H1 (cell line): ENCODE results near the gene HMCN2. TPM values are rescaled to one million over a fixed set of nuclear protein-coding genes. Genes with fewer than 3 reads are reported as not detected.

Source experiments
- CTCF ChIA-PET: fragments of 300-600 bp; sonication (Branson Sonifier 250); formaldehyde crosslinking; loops from one replicate; lab custom pipeline; 2021; ENCODE audit not compliant: partially characterized antibody; lab: Charles Lee
- POLR2A ChIA-PET: fragments of 300-600 bp; sonication (Branson Sonifier 250); formaldehyde crosslinking; loops from one replicate; lab custom pipeline; 2021; ENCODE audit warnings: inconsistent platforms; ENCODE audit not compliant: partially characterized antibody; lab: Charles Lee
- DNase-seq, 2 experiments: peaks; one replicate each; pipeline versions ENCODE4 v3.0.0 to v3.0.0-alpha.2; 2010 to 2022; ENCODE audit warnings: low spot score in 2 of 2, low read depth in 1 of 2, mixed read lengths in 1 of 2
- FAIRE-seq: peaks from 2 replicates; lab custom pipeline; 2011; peaks lifted over from hg19 to GRCh38; lab: Jason Lieb, UNC
- H2AFZ ChIP-seq: 2 replicates; pipeline ENCODE4 v1.8.1; 2012; ENCODE audit warnings: low read length, inconsistent platforms
- H2AK5ac ChIP-seq: 2 replicates; pipeline ENCODE4 v1.6.1; 2013; ENCODE audit warnings: low read depth, low read length
- H2BK120ac ChIP-seq: replicated peaks from 2 replicates; pipeline ENCODE3; 2013; ENCODE audit warnings: low read depth, low read length, inconsistent platforms
- H2BK12ac ChIP-seq: 2 replicates; pipeline ENCODE4 v1.6.1; 2013; ENCODE audit warnings: low read depth, low read length
- H2BK15ac ChIP-seq: 2 replicates; pipeline ENCODE4 v1.6.1; 2013; ENCODE audit warnings: low read length
- H2BK20ac ChIP-seq: 2 replicates; pipeline ENCODE4 v1.6.1; 2013; ENCODE audit warnings: low read length
- H2BK5ac ChIP-seq: 2 replicates; pipeline ENCODE4 v1.6.1; 2013; ENCODE audit warnings: low read depth, low read length
- H3K14ac ChIP-seq: 2 replicates; pipeline ENCODE4 v1.6.1; 2013; ENCODE audit warnings: inconsistent platforms; ENCODE audit not compliant: insufficient read length
- H3K18ac ChIP-seq: 2 replicates; pipeline ENCODE4 v1.6.1; 2013; ENCODE audit warnings: low read length; ENCODE audit errors: extremely low read depth
- H3K23ac ChIP-seq: 2 replicates; pipeline ENCODE4 v1.6.1; 2013; ENCODE audit warnings: inconsistent platforms; ENCODE audit not compliant: insufficient read length
- H3K23me2 ChIP-seq: 2 replicates; pipeline ENCODE4 v1.6.1; 2013; ENCODE audit warnings: low read depth, low read length
- H3K27ac ChIP-seq: 2 replicates; pipeline ENCODE4 v1.6.1; 2011; ENCODE audit warnings: low read depth, low read length, inconsistent platforms
- H3K27me3 ChIP-seq, 4 experiments: replicated peaks in 1 of 4; 1 replicate in 1 of 4; 2 replicates in 3 of 4; pipeline versions ENCODE4 v1.6.1 to v1.8.1; 2011 to 2013; ENCODE audit warnings: low read length in 3 of 4, mild to moderate bottlenecking in 3 of 4, inconsistent platforms in 2 of 4, mixed read lengths in 2 of 4, moderate library complexity in 1 of 4; ENCODE audit not compliant: control insufficient read depth in 3 of 4, insufficient read depth in 3 of 4; ENCODE audit errors: extremely low read depth in 1 of 4
- H3K36me3 ChIP-seq, 4 experiments: 2 replicates each; pipeline versions ENCODE4 v1.6.1 to v1.8.1; 2011 to 2013; ENCODE audit warnings: mild to moderate bottlenecking in 4 of 4, low read length in 3 of 4, moderate library complexity in 2 of 4, control low read depth in 1 of 4, inconsistent platforms in 1 of 4; ENCODE audit not compliant: insufficient read depth in 4 of 4, control insufficient read depth in 2 of 4
- H3K4ac ChIP-seq: replicated peaks from 2 replicates; pipeline ENCODE3; 2013; ENCODE audit warnings: low read length, low read depth, mixed read lengths, inconsistent platforms; ENCODE audit not compliant: insufficient read length
- H3K4me1 ChIP-seq, 4 experiments: replicated peaks in 1 of 4; 1 replicate in 1 of 4; 2 replicates in 3 of 4; pipeline versions ENCODE4 v1.6.1 to v1.8.1; 2011 to 2013; ENCODE audit warnings: low read length in 3 of 4, inconsistent platforms in 2 of 4, mixed read lengths in 1 of 4; ENCODE audit not compliant: insufficient read depth in 4 of 4, control insufficient read depth in 3 of 4
- H3K4me2 ChIP-seq, 2 experiments: 2 replicates each; pipeline versions ENCODE4 v1.6.1 to v1.8.1; 2011 to 2013; ENCODE audit warnings: low read depth in 2 of 2, low read length in 2 of 2, control low read depth in 1 of 2, inconsistent platforms in 1 of 2, mild to moderate bottlenecking in 1 of 2; ENCODE audit not compliant: insufficient read depth in 1 of 2
- H3K4me3 ChIP-seq, 4 experiments: fragments of 200-600, 300-600 bp in 1 of 4; sonication (generic), shearing (Covaris generic), sonication (Bioruptor Twin) in 1 of 4; 2 replicates each; pipeline versions ENCODE4 v1.5.1 to v1.8.1; 2011 to 2016; ENCODE audit warnings: low read length in 4 of 4, low read depth in 3 of 4, control low read depth in 2 of 4, inconsistent platforms in 2 of 4, mild to moderate bottlenecking in 2 of 4, mixed read lengths in 1 of 4, moderate library complexity in 1 of 4; ENCODE audit not compliant: insufficient read depth in 2 of 4; ENCODE audit errors: extremely low read depth in 1 of 4
- H3K56ac ChIP-seq: replicated peaks from 2 replicates; pipeline ENCODE3; 2013; ENCODE audit warnings: low read depth, mild to moderate bottlenecking, mixed read lengths, low read length, inconsistent platforms; ENCODE audit not compliant: insufficient read length
- H3K79me1 ChIP-seq: 2 replicates; pipeline ENCODE4 v1.6.1; 2013; ENCODE audit warnings: low read depth, low read length, control low read depth
- H3K79me2 ChIP-seq, 2 experiments: 2 replicates each; pipeline versions ENCODE4 v1.6.1 to v1.8.1; 2012 to 2013; ENCODE audit warnings: low read length in 2 of 2, mild to moderate bottlenecking in 2 of 2, inconsistent platforms in 1 of 2; ENCODE audit not compliant: insufficient read depth in 2 of 2, control insufficient read depth in 1 of 2
- H3K9ac ChIP-seq, 4 experiments: replicated peaks in 1 of 4; 1 replicate in 1 of 4; 2 replicates in 3 of 4; pipeline versions ENCODE4 v1.6.1 to v1.8.1; 2011 to 2013; ENCODE audit warnings: low read depth in 3 of 4, low read length in 3 of 4, control low read depth in 2 of 4, mild to moderate bottlenecking in 2 of 4, moderate library complexity in 2 of 4, inconsistent platforms in 1 of 4; ENCODE audit errors: extremely low read depth in 1 of 4
- H3K9me3 ChIP-seq, 2 experiments: 2 replicates each; pipeline versions ENCODE4 v1.6.1 to v1.8.1; 2012 to 2013; ENCODE audit warnings: mild to moderate bottlenecking in 2 of 2, moderate library complexity in 2 of 2, control low read depth in 1 of 2, inconsistent platforms in 1 of 2, low read depth in 1 of 2, low read length in 1 of 2, mixed read lengths in 1 of 2; ENCODE audit not compliant: insufficient read depth in 2 of 2
- H4K20me1 ChIP-seq, 2 experiments: replicated peaks in 1 of 2; 2 replicates each; pipeline versions ENCODE3 to v1.8.1; 2011 to 2013; ENCODE audit warnings: inconsistent platforms in 2 of 2, low read length in 2 of 2, mild to moderate bottlenecking in 1 of 2; ENCODE audit not compliant: insufficient read depth in 2 of 2, control insufficient read depth in 1 of 2
- H4K5ac ChIP-seq: 2 replicates; pipeline ENCODE4 v1.6.1; 2013; ENCODE audit warnings: low read length, low read depth, mixed read lengths, inconsistent platforms; ENCODE audit not compliant: insufficient read length
- H4K8ac ChIP-seq: 2 replicates; pipeline ENCODE4 v1.8.0; 2013; ENCODE audit warnings: mild to moderate bottlenecking, moderate library complexity, low read length, inconsistent platforms; ENCODE audit not compliant: insufficient read depth; ENCODE audit errors: extremely low read depth
- H4K91ac ChIP-seq: replicated peaks from 2 replicates; pipeline ENCODE3; 2013; ENCODE audit warnings: low read length, mixed read lengths, inconsistent platforms; ENCODE audit not compliant: insufficient read length
- ASH2L ChIP-seq: fragments of 200-600, 300-600 bp; sonication (generic); IDR thresholded peaks from one replicate; pipeline ENCODE4 v1.7.1; 2017; ENCODE audit warnings: low read length
- CHD1 ChIP-seq: IDR thresholded peaks from 2 replicates; pipeline ENCODE4 v1.6.1; 2012; ENCODE audit warnings: low read depth, low read length, improper control_type of control experiment
- CHD2 ChIP-seq: IDR thresholded peaks from 2 replicates; pipeline ENCODE4 v1.6.1; 2012; ENCODE audit warnings: low read length, improper control_type of control experiment
- JUND ChIP-seq: IDR thresholded peaks from 2 replicates; pipeline ENCODE4 v1.6.1; 2011; ENCODE audit warnings: mild to moderate bottlenecking, improper control_type of control experiment, low read length
- WGBS, 2 experiments: shearing (Covaris generic) in 1 of 2; methylation state at CpG; one replicate each; pipeline versions ENCODE4 v1.1.6 to v1.1.7; 2013 to 2015; ENCODE audit warnings: low lambda C conversion rate in 2 of 2, mixed read lengths in 2 of 2, inconsistent platforms in 1 of 2, low coverage in 1 of 2, missing lambda C conversion rate in 1 of 2; ENCODE audit not compliant: insufficient replicate concordance in 2 of 2, insufficient coverage in 1 of 2, insufficient read length in 1 of 2; ENCODE audit errors: extremely low coverage in 1 of 2, missing lambda C conversion rate in 1 of 2; 5-methylcytosine and 5-hydroxymethylcytosine counted together
- polyA plus RNA-seq, 7 experiments: library from polyadenylated mRNA; depleted of rRNA in 3 of 7; stranded (reverse) in 5 of 7; unstranded in 2 of 7; fragments of >200 nt in 5 of 7; fragments of 200-250 nt in 2 of 7; gene quantifications; 1 replicate in 5 of 7; 2 replicates in 1 of 7; 4 replicates in 1 of 7; pipeline versions ENCODE4 v1.2.1 to v1.2.3, GENCODE V29; 2011 to 2013; ENCODE audit warnings: missing spikeins in 2 of 7, mixed read lengths in 2 of 7
- total RNA-seq: library from RNA; stranded (reverse); fragmentation: NEBNext Ultra II Directional; extraction: Animal tissue kit (Norgen Biotek cat#: 25700); gene quantifications from 2 replicates; pipeline ENCODE4 v1.2.1, GENCODE V29; 2021
- TF ChIP-seq, protein P1 (sequence below), 3 experiments: IDR thresholded peaks; 1 replicate in 2 of 3; 2 replicates in 1 of 3; pipeline versions ENCODE4 v1.5.1 to v1.6.1; 2011; ENCODE audit warnings: low read length in 3 of 3, mild to moderate bottlenecking in 3 of 3, inconsistent platforms in 2 of 3, low read depth in 1 of 3, moderate library complexity in 1 of 3; ENCODE audit not compliant: insufficient read depth in 1 of 3; ENCODE audit errors: control extremely low read depth in 1 of 3

The HMCN2 gene
- total and polyA plus RNA-seq, 2 of the 8 experiments (the other 6 are each of a cell fraction or from before 2014, with no cell fraction given) = 5.0 to 9.1 TPM

DNA sequence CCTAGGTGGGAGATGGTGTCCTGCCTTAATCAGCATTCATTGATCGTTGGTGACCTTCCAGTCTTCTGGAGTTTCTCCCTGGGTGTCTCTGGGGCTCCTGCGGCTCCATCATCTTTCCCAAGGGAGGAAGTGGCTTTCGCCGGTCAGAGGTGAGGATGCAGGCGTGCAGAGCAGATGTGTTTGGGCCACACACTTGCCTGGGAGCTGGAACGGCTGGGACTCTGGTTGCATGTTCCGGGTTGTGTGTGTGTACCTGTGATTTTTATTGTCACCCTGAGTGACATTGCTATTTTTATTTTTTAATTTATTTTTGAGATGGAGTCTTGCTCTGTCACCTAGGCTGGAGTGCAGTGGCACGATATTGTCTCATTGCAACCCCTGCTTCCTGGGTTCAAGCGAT is 9.6 kb downstream of the HMCN2 start:
- H3K4me2 ChIP-seq = no peak overlapping the region
- DNase-seq (no peak), FAIRE-seq (no peak)
- H4K20me1 ChIP-seq = peaks cover 0 to 1% of the 10 kb centered on the region in 2 experiments
- peaks cover 0 to 21% of the 10 kb centered on the region in 2 experiments; a peak in 2 of 4 replicates for H3K79me2 ChIP-seq
- no peak overlapping the region for H4K8ac ChIP-seq
- H4K5ac ChIP-seq = no peak overlapping the region
- H3K23me2 ChIP-seq = peaks cover 2% of the 10 kb centered on the region; the same call in 1 of the 2 replicates
- no peaks in the 10 kb centered on the region for H3K27me3 ChIP-seq
- WGBS, 2 experiments = 87% methylated on average over 9 of the region's 9 CpGs; no CpG with 5 or more reads in 1 of the 2 experiments
- no peak overlapping the region for H3K27ac ChIP-seq
- no peak overlapping the region for H2AFZ ChIP-seq
- H2AK5ac ChIP-seq = 0 out of 2 replicates have a peak overlapping the region, but pooled peaks have one; percentile 39
- TF ChIP-seq JUND (no peak), ASH2L (no peak), CHD2 (no peak), CHD1 (no peak)
- TF ChIP-seq, protein P1, sequence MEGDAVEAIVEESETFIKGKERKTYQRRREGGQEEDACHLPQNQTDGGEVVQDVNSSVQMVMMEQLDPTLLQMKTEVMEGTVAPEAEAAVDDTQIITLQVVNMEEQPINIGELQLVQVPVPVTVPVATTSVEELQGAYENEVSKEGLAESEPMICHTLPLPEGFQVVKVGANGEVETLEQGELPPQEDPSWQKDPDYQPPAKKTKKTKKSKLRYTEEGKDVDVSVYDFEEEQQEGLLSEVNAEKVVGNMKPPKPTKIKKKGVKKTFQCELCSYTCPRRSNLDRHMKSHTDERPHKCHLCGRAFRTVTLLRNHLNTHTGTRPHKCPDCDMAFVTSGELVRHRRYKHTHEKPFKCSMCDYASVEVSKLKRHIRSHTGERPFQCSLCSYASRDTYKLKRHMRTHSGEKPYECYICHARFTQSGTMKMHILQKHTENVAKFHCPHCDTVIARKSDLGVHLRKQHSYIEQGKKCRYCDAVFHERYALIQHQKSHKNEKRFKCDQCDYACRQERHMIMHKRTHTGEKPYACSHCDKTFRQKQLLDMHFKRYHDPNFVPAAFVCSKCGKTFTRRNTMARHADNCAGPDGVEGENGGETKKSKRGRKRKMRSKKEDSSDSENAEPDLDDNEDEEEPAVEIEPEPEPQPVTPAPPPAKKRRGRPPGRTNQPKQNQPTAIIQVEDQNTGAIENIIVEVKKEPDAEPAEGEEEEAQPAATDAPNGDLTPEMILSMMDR (IDR thresholded peaks at IDR 0.05; ENCODE audit: control extremely low read depth in 1 of 3, insufficient read depth in 1 of 3, low read depth in 1 of 3, low read length in 3 of 3) = no peak
- no peak overlapping the region for H3K4ac ChIP-seq
- no peaks in the 10 kb centered on the region for H3K9me3 ChIP-seq
- ChIA-PET POLR2A (no interaction called here), CTCF (no interaction called here)
- no peak overlapping the region for H4K91ac ChIP-seq
- no peak overlapping the region; the same call in 1 of the 2 replicates for H3K18ac ChIP-seq
- H3K9ac ChIP-seq = no peak overlapping the region
- H3K4me3 ChIP-seq = no peak overlapping the region
- H3K36me3 ChIP-seq = no peaks in the 10 kb centered on the region
- H3K4me1 ChIP-seq = peaks cover 0 to 2% (median 0%) of the 10 kb centered on the region in 4 experiments; a peak in 1 of 7 replicates
- no peak overlapping the region for H2BK5ac ChIP-seq
- no peak overlapping the region for H3K56ac ChIP-seq
- no peak overlapping the region for H2BK20ac ChIP-seq
- no peak overlapping the region for H3K23ac ChIP-seq
- no peak overlapping the region for H3K14ac ChIP-seq
- H3K79me1 ChIP-seq = no peaks in the 10 kb centered on the region
- 0 out of 2 replicates have a peak overlapping the region, but pooled peaks have one; percentile 39 for H2BK12ac ChIP-seq
- no peak overlapping the region for H2BK15ac ChIP-seq
- H2BK120ac ChIP-seq = no peak overlapping the region
